GM18868 (cell line): ENCODE data around the gene INPP5E.
A peak's percentile ranks its signal among the peaks of the same experiment; 100 is the strongest.
"Not testable (repeated sequence)": the region's sequence is repeated elsewhere in the genome, so short reads cannot be mapped to it uniquely, and the experiment has no call there.

Experiments
- ATAC-seq: cut with Tn5 transposase; IDR thresholded peaks from one replicate; pipeline ENCODE4 v1.9.1; 2021; ENCODE audit warnings: mild to moderate bottlenecking, moderate library complexity; ENCODE audit not compliant: unreplicated experiment

INPP5E gene

GRCh38 chr9:136407061-136407460 is 32.6 kb downstream of the INPP5E start:
- ATAC-seq, result not testable (repeated sequence)

- ATAC-seq, result not testable (repeated sequence)
These were observed 33.7 kb downstream of the INPP5E start for GRCh38 chr9:136405904-136406303.

GRCh38 chr9:136405481-136405880 is 34.2 kb downstream of the INPP5E start:
- no peak for ATAC-seq

- ATAC-seq, result no peak
These were observed 34.9 kb downstream of the INPP5E start for GRCh38 chr9:136404801-136405136.

GRCh38 chr9:136403915-136404800 is 35.5 kb downstream of the INPP5E start:
- no peak for ATAC-seq

- peak; percentile 36 for ATAC-seq
These were observed 36.1 kb downstream of the INPP5E start for GRCh38 chr9:136403538-136403914.

GRCh38 chr9:136402067-136402466 is 37.6 kb downstream of the INPP5E start:
- no peak for ATAC-seq

GRCh38 chr9:136401173-136401922 is 38.3 kb downstream of the INPP5E start:
- ATAC-seq, result no peak

GRCh38 chr9:136400038-136400834 is 39.4 kb downstream of the INPP5E start, which contains the start of gene SNAPC4:
SNAPC4 (minus strand) TSS chr9:136400170; CDS start chr9:136398428, 1,742 bp downstream.
- ATAC-seq, result peak; percentile 73

- ATAC-seq, result no peak
These were observed 40.2 kb downstream of the INPP5E start for GRCh38 chr9:136399176-136400037.

- ATAC-seq, result no peak
These were observed 41.4 kb downstream of the INPP5E start for GRCh38 chr9:136398286-136398685.

GRCh38 chr9:136397643-136398042 is 42.0 kb downstream of the INPP5E start:
- no peak for ATAC-seq

GRCh38 chr9:136396219-136396515 is 43.5 kb downstream of the INPP5E start:
- ATAC-seq, result no peak

GRCh38 chr9:136395345-136396218 is 44.1 kb downstream of the INPP5E start:
- no peak for ATAC-seq

- no peak for ATAC-seq
These were observed 44.7 kb downstream of the INPP5E start for GRCh38 chr9:136395020-136395340.

GRCh38 chr9:136394312-136395019 is 45.2 kb downstream of the INPP5E start:
- no peak for ATAC-seq

- ATAC-seq, result no peak
These were observed 46.1 kb downstream of the INPP5E start for GRCh38 chr9:136393531-136393930.

- ATAC-seq, result no peak
These were observed 46.9 kb downstream of the INPP5E start for GRCh38 chr9:136392538-136393449.
